HG03460 (cell line): Measurements from ENCODE around the gene PDE8A.
"Not testable (repeated sequence)": the region's sequence is repeated elsewhere in the genome, so short reads cannot be mapped to it uniquely, and the experiment has no call there.

Experiments
- ATAC-seq: cut with Tn5 transposase; IDR thresholded peaks from one replicate; pipeline ENCODE4 v1.9.1; 2021; ENCODE audit not compliant: unreplicated experiment

PDE8A gene

DNA sequence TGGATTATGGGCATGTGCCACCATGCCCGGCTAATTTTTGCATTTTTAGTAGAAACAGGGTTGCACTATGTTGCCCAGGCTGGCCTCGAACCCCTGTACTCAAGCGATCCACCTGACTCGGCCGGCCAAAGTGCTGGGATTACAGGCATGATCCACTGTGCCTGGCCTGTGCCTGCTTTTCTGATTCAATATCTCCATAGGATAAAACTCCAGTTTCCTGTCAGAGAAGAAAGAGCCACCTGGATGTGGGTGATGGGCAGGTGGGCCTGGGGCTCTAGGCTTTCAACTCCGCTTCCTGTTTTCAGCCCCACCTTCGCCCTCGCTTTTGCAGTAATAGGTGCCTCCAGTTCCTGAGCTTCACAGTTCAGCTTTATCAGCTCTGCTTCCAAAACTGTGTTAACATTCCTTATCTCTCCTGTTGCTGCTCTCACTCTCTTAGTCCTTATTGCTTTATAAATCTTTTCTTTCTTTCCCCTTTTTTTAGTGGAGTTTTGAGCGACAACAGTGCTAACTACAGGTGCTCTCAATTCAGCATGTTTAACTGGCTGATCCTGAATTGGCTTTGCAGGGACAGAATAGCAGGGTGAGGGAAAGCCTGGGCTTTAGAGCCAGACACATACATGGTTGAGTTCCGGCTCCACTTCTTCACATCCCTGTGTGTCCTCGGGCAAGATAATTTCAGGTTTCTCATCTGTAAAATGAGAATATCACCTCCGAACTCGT is 21.1 kb upstream of the PDE8A start:
- ATAC-seq: no peak

DNA sequence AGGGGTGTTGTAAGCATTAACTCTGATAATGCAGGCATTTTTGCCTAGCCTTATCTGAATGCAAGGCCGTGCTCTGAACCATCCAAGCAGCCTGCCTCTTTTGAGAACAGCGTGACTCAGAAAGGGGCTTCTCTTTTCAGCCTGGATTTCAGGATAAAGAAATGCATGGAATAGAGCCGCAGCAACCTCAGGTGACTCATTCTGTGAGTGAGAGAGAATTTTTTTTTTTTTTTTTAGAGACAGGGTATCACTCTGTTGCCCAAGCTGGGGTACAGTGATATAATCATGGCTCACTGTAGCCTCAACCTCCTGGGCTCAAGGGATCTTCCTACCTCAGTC is 20.6 kb upstream of the PDE8A start:
- ATAC-seq: no peak

DNA sequence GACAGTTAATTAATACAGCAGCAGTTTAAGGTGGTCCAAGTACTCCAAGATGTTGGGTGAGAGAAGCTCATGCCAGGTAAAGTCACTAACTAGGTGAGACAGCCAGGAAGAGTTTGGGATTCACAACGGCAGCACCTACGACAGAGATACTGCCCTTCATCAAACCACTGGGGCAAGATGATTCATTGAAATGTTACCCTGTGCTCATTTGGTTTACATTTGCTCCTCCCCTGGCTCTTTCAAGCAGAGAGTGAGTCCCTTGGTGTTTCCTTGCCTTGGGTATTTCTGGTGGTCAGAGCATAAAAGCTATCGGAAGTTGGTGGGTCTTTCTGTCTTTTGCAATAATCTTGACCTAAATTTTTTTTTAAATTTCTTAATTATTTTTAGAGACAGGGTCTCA is 19.9 kb upstream of the PDE8A start:
- ATAC-seq: no peak

DNA sequence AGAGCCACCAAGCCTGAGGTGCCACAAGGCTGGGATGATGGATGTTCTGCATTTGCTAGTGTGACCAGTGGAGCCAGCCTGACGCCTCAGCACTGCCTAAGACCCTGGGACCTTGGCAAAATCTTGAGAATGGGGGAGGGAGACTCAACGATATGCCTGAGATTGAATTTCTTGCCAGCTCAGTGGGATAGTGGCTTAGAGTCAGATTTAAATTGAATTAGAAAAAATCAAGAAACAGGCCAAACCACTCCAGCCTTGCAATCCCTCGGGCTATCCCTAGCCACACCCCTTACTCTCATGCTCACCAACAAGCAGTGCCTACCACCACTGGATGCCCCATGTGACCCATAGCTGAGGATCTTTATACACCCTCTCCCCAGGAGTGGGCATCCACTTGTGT is 18.7 kb upstream of the PDE8A start:
- ATAC-seq: no peak

DNA sequence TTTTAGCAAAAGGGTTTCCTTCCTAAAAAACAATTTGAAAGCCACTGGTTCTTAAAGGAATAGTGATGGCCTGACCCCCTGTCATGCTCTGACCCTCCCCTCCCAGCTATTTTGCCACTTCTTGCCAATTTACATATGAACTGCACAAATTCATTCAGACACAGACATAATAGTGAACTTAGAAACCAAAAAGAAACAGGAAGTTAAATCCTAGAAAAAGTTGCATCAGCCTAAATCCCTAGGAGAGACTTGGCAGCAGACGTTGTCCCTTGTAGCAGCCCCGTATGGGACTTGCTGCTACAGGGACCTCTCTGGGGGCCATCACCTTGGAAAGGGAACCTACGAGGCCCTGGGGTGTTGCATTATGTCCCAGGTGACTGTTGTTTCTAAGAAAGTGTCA is 14.3 kb upstream of the PDE8A start:
- no peak for ATAC-seq

DNA sequence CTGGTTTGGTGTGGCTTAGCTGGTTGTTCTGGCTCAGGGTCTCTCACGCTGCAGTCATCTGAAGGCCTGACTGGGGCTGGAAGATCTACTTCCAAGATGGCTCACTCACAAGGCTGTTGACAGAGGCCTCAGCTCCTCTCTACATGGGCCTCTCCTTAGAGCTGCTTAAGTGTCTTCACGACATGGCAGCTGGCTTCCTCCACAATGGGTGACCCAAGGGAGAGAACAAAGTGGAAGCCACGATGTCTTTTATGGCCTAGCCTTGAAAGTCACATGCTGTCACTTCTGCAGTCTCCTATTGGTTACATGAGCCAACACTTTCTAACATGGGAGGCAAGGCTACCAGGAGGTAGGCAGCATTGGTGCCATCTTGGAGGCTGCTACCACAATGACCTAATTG is 13.4 kb upstream of the PDE8A start:
- no peak for ATAC-seq

DNA sequence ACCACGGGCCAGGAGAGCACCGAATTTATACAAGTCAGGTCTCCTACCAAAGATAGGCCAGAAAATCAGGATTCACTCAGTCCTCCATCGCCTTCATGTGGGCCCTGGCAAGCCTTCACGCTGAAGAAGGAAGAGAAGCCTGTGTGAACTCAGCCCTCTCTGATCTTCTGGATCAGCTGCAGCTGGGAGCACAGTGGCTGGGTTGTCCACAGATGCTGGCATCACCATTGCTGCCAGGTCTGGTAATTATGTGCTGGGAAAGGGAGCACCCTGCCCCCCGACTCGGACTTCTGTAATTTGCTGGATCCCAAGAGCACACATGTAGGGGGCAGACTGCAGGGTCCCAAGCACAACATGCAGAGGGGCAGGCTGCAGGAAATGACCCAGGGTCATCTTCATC is 12.4 kb upstream of the PDE8A start:
- ATAC-seq: no peak

DNA sequence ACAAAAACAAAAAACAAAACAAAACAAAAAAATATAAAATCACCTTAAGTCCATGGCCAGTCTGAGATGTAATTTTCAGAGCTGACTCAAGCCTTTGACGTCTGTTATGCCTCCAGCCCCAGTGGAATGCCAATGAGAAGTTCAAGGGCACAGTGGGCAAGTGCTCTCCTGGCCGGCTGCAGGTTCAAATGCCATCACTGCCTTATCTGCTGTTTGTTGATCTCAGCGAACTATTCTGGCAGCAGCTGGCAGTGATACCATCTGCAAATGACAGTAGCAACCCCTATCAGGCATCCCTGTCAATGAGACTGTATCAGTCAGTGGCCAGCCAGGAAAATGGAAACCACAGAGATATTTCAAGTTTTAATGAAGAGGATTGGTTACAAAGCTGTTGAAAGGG is 10.8 kb upstream of the PDE8A start:
- no peak for ATAC-seq

DNA sequence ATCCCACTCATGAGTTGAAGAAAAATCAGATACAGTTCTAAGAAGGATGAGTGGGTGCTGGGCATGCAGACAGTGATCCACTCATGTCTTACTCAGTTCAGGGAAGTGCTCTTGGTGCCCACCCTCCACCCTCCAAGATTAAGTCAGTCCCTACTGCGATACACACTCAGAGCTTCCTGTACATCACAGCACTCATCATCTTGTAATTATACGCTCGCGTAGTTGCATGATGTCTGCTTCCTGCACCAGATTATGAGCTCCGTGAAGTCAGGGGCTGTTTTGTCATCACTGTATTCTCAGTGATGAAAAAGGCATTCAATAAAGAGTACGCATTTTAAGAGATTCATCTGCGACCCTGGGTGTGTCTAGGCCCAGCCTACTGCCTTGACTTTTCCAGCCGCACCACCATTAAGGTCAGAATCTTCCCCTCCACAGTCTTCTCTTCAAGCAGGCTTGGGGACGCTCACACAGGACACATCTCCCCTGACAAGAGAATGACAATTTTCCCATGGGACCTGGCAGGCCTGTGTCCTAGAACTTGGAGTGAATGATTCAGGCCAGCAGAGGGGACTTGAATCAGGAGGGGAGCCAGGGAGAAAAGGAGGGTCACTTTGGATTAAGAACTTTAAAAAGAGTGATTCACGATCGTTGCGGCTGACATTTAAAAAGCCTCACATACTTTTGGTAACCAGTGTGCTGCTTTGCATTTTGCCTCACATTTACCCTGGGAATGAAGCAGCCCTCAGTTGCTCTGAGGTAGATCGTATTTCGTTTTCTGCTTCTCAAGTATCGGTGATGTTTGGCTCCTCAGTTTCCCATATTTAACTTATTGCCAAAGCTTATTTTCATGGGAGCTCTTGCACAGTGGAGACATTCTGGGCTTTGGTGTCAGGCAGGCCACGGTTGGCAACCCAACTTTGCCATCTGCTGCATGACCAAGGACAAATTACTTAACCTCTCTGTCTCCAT is 7.9 kb upstream of the PDE8A start:
- no peak for ATAC-seq

DNA sequence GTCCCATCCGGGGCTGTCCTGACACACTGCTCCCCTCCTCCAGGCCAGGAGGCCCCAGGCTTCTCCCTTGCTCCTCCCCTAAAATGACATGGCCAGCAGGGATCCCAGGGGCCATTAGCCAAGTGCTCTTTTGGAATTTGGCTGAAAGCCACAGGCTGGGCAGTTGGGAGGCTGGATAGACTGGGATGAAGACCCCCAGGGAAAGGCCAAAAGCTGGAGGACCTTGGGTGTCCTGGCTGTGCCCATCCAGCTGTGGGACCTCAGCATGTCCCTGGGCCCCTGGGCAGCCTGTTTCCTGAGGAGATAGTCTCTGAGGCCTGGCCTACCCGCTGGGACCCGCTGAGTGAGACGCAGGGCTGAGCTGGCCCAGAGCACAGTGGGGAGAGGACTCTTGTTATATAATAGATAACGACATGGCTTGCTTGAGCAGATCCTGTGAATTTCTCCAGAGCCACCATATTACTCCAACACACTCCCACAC is 5.7 kb upstream of the PDE8A start:
- ATAC-seq: no peak

DNA sequence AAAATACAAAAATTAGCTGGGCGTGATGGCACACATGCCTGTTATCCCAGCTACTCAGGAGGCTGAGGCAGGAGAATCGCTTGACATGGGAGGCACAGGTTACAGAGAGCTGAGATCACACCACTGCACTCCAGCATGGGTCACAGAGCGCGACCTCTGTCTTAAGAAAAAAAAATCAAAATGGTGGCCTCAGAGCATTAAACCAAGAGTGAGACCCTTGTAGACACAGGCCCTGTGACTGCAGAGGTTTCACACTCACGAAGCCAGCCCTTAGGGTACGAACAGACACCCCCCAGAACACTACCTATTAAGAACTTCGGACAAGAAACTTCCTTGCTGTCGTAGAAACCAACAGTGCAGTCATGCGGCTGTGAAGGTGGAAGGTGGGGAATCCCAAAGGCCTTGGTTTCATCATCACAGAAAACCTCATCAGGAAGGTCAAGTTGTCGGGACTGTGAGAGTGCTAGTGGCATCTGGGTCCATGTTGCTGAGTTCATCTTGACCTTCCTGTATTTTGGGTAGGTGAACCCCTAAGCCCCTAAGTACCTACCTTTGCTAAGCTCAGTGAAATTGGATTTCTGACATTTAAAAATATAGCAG is 4.8 kb upstream of the PDE8A start:
- no peak for ATAC-seq

DNA sequence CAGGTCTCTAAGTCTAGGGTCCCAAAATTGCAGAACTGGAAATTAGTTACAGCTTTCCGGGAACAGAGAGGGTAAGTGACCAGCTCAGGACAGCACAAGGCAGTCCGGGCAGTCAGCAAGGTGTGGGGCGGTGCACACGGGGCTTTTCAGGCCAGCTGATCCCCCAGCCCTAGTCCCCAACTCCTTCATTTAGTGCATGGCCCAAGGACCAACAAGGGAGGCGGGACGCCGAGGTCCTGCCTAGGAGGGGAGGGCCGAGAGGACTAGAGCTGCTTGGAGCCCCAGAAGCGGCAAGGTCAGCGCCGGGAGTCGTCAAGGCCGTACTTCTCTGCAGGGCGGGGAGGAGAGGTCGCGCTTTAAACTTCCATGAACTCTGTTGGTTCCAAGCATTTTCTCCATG is 2.0 kb upstream of the PDE8A start:
- no peak for ATAC-seq

DNA sequence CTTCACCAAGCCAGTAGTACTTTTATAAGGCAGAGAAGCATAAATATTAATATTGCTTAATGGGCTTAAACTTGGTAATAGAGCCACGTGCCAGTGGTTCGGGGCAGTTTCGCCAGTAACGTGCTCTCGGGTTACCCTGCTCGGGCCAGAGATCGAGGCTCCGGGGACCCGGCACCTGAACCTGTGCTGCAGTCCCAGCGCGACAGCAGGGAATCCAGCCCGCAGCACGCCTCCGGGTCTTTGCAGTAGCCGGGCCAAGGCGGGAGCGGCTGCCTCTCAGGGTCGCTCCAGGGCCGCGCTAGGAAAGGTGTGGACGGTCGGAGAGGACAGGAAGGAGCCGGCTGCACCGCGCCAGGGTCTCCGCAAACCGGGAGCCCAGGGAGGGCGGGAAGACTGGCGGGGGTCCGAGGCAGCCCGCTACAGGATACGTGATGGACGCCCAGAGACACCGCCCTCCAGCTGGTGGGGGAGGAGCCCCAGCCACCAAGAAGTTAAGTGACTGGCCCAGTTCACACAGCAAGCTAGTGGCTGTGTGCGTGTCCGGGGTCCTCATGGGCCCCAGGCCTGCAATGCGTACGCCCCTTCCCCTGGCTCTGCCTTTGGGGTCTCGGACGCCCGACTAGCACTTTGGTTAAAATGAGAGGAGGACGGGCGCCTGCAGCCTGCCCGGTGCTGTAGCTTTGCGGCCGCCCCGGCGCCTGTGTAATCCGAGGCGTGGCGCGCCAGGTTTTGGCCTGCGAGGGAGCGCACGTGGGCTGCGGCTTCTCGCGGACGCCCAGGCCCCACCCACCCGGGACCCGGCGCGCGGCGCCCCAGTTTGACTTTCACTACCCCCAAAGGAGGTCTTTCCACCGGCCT is 1.2 kb upstream of the PDE8A start:
- peak; percentile 50 for ATAC-seq

DNA sequence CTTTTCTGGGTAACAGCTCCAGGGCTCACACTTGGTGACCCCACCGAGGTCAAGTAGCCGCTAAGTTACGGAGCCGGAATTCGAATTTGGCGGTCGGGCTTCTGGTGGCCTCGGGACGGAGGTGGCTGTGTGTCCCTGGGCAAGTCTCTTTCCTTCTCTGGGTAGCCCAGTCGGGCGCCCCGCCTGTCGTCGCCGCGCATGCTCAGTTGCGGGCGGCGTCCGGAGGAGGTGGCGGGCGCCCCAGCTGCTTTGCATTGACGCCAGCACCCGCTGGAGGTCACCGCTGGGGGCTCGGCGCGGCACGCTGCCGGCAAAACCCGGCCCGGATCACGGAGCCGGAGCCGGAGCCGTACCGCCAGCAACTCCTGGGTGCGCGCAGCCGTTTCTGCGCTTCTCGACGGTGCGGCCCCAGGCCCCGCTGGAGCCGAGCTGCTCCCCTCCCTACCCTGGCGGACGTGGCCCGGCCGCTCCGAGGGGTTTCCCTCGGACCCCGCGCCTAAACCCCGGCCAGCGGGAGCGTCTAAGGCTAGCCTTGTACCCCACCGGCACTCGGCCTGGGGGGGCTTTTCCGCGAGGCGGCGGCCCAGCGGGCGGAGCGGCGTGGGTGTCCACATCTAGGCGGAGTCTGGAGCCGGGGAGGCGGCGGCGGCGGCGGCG is 474 bp upstream of the PDE8A start:
- ATAC-seq: peak; percentile 61

DNA sequence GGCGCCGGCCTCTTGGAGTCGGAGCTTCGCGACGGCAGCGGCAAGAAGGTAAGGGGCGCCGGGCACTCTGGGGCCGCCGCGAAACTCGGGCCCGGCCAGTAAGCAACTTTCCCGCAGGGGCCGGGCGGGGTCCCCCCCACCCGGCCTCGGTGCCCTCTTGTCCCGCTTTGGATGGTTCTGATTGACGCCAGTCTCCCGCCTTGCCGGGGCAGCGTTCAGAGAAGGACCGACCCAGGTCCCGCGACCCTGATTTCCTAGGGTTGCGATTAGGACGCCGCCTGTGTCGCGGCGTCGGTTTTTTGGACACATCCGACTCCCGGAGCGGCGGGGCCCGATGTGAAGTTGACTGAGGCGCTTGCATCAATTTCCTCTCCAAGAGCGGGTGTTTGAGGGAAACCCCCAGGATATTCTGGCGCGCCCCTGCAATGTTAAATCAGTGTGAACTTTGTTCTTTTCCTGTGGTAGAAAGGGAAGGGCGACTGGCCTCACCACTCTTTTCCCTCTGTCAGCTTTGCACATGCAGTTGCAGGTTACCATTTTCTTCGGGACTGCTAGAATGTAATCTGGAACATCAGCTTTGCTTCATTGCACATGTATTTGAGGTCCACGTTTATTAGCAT is 755 bp downstream of the PDE8A start:
- no peak for ATAC-seq

DNA sequence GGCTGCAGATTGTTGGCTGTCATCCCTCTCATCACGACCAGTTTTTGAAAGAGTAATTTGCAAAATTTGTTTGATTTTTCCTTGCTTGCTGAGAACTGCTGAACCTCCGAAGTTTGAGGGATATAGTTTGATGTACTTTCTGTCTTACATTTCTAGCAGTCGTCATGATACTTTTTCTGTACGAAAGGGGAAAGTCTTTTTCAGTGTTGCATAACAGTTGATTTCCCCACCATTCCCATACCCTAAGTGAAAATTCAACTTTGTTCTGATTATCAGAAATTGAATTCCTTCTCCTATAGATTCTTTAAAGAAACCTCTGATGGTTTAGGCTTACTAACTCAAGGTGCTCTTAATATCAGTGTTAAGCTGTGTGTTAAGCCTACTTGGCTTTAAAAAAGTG is 1.6 kb downstream of the PDE8A start:
- no peak for ATAC-seq

DNA sequence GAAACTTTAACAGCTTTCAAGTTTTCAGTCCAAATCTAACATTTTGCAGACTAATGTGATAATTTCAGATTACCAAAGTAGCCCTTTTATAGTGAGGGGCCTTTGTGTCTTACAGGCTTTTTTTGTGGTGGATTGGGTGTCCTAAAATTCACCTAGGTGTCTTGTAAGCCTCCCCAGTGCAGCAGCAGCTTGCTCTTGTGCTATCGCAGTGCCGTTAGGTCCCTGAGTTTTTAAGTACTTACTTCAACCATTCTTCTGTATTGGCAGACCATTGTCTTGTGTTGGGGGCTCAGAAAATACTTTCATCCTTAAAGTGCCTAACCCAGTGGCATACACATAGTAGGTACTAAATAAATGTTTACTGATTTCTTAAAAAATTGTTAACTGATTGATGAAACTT is 2.1 kb downstream of the PDE8A start:
- ATAC-seq: no peak

DNA sequence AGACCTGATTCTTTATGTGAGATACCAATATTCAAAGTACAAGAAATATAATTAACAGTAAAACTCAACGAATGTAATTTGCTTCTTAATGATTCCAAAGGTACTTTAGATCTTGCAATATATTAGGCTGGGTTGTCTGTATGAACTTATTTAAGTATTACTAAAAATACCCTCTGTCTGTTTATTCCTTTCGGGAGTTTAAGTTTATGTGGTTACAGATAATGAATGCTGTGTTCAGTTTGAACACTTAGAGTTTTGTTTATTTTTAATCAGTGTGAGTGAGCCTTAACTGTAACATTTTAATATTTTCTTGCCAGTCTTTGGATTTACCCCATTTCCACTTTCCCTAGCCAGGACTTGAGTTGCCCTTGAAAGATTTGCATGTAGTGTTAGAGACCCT is 3.5 kb downstream of the PDE8A start:
- ATAC-seq: no peak

DNA sequence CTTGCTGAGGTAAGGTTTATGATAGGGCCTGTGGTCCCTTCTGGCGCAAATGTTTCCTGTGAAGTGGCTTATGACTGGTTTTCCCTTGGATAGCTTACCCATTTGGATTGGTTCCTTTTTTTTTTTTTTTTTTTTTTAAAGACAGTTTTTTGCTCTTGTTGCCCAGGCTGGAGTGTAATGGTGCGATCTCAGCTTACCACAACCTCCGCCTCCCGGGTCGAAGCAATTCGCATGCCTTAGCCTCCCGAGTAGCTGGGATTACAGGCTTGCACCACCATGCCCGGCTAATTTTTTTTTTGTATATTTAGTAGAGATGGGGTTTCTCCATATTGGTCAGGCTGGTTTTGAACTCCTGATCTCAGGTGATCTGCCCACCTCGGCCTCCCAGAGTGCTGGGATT is 5.7 kb downstream of the PDE8A start:
- not testable (repeated sequence) for ATAC-seq
